PC-3 (cell line): Measurements from ENCODE around the gene POLRMT.

Source experiments
- EZH2 ChIP-seq: fragments of 300-600 bp; sonication (generic); IDR thresholded peaks from one replicate; pipeline ENCODE4 v1.6.1; 2017; ENCODE audit warnings: antibody characterized with exemption, mild to moderate bottlenecking, low read length; ENCODE audit not compliant: unreplicated experiment
- EZH2phosphoT487 ChIP-seq: fragments of 300-600 bp; sonication (generic); IDR thresholded peaks from 2 replicates; pipeline ENCODE4 v1.6.1; 2018; ENCODE audit warnings: mild to moderate bottlenecking, antibody characterized with exemption, low read length, borderline replicate concordance
- TF ChIP-seq, protein P1 (sequence below): fragments of 300-600 bp; sonication (generic); conservative IDR thresholded peaks from 2 replicates; pipeline ENCODE4 v1.5.1; 2017; ENCODE audit warnings: antibody characterized with exemption, low read depth, mild to moderate bottlenecking, low read length

DNA sequence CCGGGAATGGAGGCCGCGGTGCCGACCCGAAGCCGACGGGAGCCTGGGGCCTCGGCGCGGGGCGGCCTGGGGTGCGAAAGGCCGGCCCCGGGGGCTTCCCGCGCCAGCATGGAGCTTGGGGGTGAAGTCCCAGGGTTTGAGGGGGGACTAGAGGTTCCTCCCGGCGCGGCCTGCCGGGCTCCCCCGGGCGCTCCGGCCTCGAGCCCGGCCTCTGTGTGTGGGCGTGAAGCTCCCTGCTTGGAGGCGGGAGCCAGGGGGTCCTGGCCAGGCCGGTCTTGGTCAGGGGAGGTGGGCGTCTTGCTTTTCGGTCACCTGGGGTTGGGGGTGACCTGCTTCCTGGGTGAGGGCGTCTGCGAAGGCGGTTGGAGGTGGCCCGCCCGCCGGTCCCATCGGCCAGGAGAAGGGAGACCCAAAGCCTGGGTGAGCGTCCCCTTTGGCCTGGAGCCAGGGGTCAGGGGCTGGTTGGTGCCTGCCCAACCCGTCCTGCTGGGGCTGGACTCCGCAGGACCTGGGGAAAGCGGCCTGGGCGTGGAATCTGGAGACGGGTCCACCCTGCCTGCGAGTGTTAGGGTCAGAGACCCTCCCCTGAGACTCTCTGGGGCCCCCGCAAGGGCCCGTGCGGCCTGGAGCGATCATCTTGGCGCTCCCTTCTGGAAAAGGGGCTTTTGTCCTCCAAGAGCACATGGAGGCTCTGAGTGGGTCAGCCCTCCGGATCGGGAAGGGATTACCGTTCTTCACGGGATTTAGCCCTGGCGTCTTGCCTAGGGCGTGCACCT, 60.4 kb downstream of the POLRMT start:
- TF ChIP-seq, protein P1, sequence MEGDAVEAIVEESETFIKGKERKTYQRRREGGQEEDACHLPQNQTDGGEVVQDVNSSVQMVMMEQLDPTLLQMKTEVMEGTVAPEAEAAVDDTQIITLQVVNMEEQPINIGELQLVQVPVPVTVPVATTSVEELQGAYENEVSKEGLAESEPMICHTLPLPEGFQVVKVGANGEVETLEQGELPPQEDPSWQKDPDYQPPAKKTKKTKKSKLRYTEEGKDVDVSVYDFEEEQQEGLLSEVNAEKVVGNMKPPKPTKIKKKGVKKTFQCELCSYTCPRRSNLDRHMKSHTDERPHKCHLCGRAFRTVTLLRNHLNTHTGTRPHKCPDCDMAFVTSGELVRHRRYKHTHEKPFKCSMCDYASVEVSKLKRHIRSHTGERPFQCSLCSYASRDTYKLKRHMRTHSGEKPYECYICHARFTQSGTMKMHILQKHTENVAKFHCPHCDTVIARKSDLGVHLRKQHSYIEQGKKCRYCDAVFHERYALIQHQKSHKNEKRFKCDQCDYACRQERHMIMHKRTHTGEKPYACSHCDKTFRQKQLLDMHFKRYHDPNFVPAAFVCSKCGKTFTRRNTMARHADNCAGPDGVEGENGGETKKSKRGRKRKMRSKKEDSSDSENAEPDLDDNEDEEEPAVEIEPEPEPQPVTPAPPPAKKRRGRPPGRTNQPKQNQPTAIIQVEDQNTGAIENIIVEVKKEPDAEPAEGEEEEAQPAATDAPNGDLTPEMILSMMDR = no peak
- TF ChIP-seq EZH2 = no peak
- no peak for TF ChIP-seq EZH2phosphoT487
